DND-41 (cell line): Measurements from ENCODE around the gene TRIM51.

Source experiments
- EZH2 ChIP-seq: IDR thresholded peaks from 3 replicates; pipeline ENCODE4 v1.6.1; 2012; ENCODE audit warnings: borderline replicate concordance, low read depth, mild to moderate bottlenecking, moderate library complexity, low read length, inconsistent platforms; ENCODE audit not compliant: severe bottlenecking
- TF ChIP-seq, protein P1 (sequence below): IDR thresholded peaks from 2 replicates; pipeline ENCODE4 v1.5.1; 2012; ENCODE audit warnings: borderline replicate concordance, low read length, moderate library complexity, mild to moderate bottlenecking; ENCODE audit not compliant: poor library complexity, severe bottlenecking; ENCODE audit errors: extremely low read depth

DNA sequence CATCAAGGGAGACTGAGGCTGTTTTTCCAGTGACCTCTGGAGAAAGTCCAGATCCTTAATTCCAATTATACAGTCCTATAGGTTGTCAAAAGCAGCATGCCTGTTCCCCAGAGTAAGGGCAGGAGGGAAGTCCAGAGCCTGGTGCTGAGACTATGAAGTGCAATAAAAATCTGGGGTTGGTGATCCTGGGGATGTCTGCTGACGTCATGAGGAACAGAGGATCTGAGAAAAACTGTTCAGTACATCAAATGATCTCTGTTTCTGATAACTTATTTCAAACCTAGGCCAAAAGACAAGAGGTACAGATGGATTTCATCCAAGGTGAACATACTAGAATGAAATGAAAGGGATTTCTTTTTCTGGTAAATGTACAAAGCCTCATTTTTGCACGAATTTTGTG lies 19.2 kb downstream of the TRIM51 start:
- TF ChIP-seq, protein P1, sequence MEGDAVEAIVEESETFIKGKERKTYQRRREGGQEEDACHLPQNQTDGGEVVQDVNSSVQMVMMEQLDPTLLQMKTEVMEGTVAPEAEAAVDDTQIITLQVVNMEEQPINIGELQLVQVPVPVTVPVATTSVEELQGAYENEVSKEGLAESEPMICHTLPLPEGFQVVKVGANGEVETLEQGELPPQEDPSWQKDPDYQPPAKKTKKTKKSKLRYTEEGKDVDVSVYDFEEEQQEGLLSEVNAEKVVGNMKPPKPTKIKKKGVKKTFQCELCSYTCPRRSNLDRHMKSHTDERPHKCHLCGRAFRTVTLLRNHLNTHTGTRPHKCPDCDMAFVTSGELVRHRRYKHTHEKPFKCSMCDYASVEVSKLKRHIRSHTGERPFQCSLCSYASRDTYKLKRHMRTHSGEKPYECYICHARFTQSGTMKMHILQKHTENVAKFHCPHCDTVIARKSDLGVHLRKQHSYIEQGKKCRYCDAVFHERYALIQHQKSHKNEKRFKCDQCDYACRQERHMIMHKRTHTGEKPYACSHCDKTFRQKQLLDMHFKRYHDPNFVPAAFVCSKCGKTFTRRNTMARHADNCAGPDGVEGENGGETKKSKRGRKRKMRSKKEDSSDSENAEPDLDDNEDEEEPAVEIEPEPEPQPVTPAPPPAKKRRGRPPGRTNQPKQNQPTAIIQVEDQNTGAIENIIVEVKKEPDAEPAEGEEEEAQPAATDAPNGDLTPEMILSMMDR = no peak
- TF ChIP-seq EZH2 = no peak
